ENCODE measurements around the gene MTMR6. TPM values are rescaled to one million over a fixed set of nuclear protein-coding genes. Genes with fewer than 3 reads are reported as not detected.
A peak's percentile ranks its signal among the peaks of the same experiment; 100 is the strongest.

The MTMR6 gene
- total RNA-seq, 4 donors from 2014 or later = 25.1 to 34.1 (median 28.5) TPM

DNA sequence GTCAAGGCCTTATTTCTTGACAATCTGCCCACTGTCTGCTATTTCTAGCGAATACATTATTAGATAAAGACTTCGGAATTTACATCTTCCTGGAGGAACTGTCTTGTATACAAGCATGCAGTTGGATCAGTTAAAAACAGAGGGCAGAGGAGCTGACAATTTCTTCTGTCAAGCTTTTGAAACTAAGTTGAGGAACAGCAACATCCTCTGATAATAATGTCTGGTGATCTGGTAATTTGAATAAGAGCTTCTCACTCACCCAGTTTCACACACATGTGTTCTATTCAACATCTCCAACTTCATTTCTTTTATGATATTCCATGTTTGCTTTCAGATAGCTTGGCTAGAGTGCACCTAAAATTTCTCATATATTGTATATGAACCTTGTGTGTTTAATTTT lies 50.2 kb downstream of the MTMR6 start:
- TF ChIP-seq, protein P1, sequence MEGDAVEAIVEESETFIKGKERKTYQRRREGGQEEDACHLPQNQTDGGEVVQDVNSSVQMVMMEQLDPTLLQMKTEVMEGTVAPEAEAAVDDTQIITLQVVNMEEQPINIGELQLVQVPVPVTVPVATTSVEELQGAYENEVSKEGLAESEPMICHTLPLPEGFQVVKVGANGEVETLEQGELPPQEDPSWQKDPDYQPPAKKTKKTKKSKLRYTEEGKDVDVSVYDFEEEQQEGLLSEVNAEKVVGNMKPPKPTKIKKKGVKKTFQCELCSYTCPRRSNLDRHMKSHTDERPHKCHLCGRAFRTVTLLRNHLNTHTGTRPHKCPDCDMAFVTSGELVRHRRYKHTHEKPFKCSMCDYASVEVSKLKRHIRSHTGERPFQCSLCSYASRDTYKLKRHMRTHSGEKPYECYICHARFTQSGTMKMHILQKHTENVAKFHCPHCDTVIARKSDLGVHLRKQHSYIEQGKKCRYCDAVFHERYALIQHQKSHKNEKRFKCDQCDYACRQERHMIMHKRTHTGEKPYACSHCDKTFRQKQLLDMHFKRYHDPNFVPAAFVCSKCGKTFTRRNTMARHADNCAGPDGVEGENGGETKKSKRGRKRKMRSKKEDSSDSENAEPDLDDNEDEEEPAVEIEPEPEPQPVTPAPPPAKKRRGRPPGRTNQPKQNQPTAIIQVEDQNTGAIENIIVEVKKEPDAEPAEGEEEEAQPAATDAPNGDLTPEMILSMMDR (IDR thresholded peaks at IDR 0.05) = no peak
- no peak for TF ChIP-seq POLR2A (IDR thresholded peaks at IDR 0.05)
- Histone ChIP-seq H3K27me3 (no peaks in the 10 kb centered on the region), H3K9me3 (no peaks in the 10 kb centered on the region), H3K36me3 (no peaks in the 10 kb centered on the region), H3K27ac (no peak overlapping the region), H3K4me3 (replicated peaks in 1 of 3) (no peak overlapping the region), H3K4me1 (no peaks in the 10 kb centered on the region)
- WGBS, 2 donors = 79 to 85% methylated on average over 2 of the region's 2 CpGs
- intact Hi-C loops (cut with DNase I) = loop anchor here (10.0 kb wide), 1 partner anchor 138 kb away; the partner anchor contains the start of gene ATP8A2
- DNase-seq = no peak

DNA sequence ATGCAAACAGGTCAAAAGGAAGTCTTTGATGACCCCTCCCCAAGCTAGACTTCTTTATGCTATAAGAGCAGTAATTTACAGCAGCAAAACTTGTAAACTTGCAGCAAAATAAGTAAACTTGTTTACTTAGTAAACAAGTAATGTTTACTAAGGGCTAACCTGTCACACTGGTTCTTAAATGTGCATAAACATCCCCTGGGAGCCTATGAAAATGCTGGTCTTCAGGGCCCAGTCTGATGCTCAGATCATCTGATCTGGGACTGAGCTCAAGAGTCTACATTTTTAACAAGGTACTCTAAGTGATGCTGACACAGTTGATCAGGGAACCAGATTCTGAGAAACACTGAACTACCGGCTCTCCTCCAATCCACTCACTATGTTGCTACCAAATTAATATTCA lies 53.4 kb downstream of the MTMR6 start:
- no peak overlapping the region for H3K27ac ChIP-seq
- H3K4me3 ChIP-seq (replicated peaks in 1 of 3) = no peak overlapping the region
- H3K36me3 ChIP-seq = no peaks in the 10 kb centered on the region
- WGBS, 2 donors = 86 to 93% methylated on average over 1 of the region's 1 CpG
- no peaks in the 10 kb centered on the region for H3K27me3 ChIP-seq
- no peak for TF ChIP-seq POLR2A (IDR thresholded peaks at IDR 0.05)
- TF ChIP-seq, protein P1 (IDR thresholded peaks at IDR 0.05) = no peak
- H3K9me3 ChIP-seq = no peaks in the 10 kb centered on the region
- DNase-seq = no peak
- intact Hi-C loops (cut with DNase I) = loop anchor here (10.0 kb wide), 1 partner anchor 141 kb away; the partner anchor contains the start of gene ATP8A2
- H3K4me1 ChIP-seq = no peaks in the 10 kb centered on the region

DNA sequence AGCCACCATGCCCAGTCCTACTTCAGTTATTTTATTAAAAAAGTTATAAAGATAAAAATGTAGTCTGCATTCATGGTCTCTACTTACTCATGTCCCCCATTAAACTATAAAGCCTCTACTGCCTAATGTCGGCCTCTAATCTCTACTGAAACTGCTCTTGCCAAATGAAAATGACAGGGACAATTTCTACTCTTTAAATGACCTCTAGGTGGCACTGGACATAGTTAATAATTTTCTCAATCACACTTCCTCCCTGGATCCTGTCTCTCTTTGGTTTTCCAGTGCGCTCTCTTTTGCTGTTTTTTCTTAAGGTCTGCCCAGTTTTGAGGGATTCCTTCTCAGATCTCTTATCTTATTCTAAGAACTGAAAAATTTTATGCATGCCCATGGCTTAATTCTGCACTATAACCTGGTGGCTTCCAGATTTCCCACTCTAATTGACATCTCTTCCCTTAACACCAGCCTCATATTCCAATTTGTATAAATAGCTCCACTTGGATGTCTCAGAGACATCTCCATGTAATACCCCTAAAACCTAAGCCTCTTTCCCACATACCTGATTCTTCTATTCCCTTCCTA lies 54.3 kb downstream of the MTMR6 start:
- H3K4me3 ChIP-seq (replicated peaks in 1 of 3) = no peak overlapping the region
- 30 to 47% methylated on average over 2 of the region's 2 CpGs for WGBS, 2 donors
- intact Hi-C loops (cut with DNase I) = loop anchor here (10.0 kb wide), 1 partner anchor 142 kb away; the partner anchor contains the start of gene ATP8A2
- no peak for DNase-seq
- no peaks in the 10 kb centered on the region for H3K27me3 ChIP-seq
- no peaks in the 10 kb centered on the region for H3K9me3 ChIP-seq
- H3K36me3 ChIP-seq = no peaks in the 10 kb centered on the region
- no peak overlapping the region for H3K27ac ChIP-seq
- TF ChIP-seq, protein P1 (IDR thresholded peaks at IDR 0.05) = peak; percentile 14 to 62 (median 49)
- TF ChIP-seq POLR2A (IDR thresholded peaks at IDR 0.05) = no peak
- H3K4me1 ChIP-seq = no peaks in the 10 kb centered on the region

DNA sequence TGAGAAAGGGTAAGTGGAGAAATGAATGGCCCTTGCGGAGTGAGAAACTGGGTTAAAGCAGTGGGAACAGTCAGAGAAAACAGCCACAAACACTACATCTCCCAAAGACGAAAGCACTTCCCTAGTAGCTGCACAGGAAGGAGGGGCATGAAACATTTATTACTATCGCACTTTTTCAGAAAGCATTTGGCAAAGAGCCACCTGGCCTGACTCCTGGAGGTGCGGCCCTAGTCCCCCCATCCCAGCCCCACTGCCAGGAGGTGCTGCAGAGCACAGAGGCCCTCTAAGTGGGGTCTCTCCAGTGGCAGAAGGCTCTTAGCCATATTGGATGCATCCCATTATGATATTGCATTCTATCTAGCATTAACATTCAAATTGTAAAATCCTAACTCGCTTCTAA lies 55.8 kb downstream of the MTMR6 start:
- H3K27me3 ChIP-seq = no peaks in the 10 kb centered on the region
- no peaks in the 10 kb centered on the region for H3K36me3 ChIP-seq
- TF ChIP-seq POLR2A (IDR thresholded peaks at IDR 0.05) = no peak
- TF ChIP-seq, protein P1 (IDR thresholded peaks at IDR 0.05) = no peak
- no peak for DNase-seq
- H3K4me1 ChIP-seq = no peaks in the 10 kb centered on the region
- 47 to 51% methylated on average over 5 of the region's 5 CpGs for WGBS, 2 donors
- no peak overlapping the region for H3K4me3 ChIP-seq (replicated peaks in 1 of 3)
- intact Hi-C loops (cut with DNase I) = loop anchor here (10.0 kb wide), 1 partner anchor 143 kb away; the partner anchor contains the start of gene ATP8A2
- H3K27ac ChIP-seq = no peak overlapping the region
- no peaks in the 10 kb centered on the region for H3K9me3 ChIP-seq

DNA sequence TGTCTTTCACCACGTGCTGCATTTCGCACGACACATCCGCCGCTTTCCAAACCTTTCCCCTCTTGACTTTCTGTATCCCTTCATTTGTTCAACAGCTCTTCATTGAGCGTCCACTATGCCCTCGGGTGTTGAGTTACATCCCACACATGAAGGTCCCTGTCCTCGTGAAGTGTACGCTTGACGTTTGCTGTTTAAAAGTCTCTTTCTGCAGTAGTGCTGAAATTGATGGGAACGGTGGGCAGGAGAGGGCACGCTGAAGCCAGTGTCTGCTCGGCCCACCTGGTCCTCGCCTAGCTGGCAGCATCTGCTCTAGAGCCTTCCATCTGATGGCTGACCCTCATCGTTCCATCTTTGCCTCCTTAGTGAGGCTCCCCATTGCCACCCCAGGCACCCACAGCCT lies 59.6 kb downstream of the MTMR6 start:
- whole genome bisulfite sequencing, 2 donors = 80 to 84% methylated on average over 15 of the region's 15 CpGs

More for the DNA sequence above, 59.6 kb downstream of the MTMR6 start:
- no peak overlapping the region for H3K27ac ChIP-seq
- H3K4me1 ChIP-seq = no peaks in the 10 kb centered on the region
- no peaks in the 10 kb centered on the region for H3K9me3 ChIP-seq
- TF ChIP-seq, protein P1 (IDR thresholded peaks at IDR 0.05) = no peak
- no peak for TF ChIP-seq POLR2A (IDR thresholded peaks at IDR 0.05)
- no peak for DNase-seq
- intact Hi-C loops (cut with DNase I) = no loop called here
- no peaks in the 10 kb centered on the region for H3K27me3 ChIP-seq
- H3K36me3 ChIP-seq = no peaks in the 10 kb centered on the region
- H3K4me3 ChIP-seq (replicated peaks in 1 of 3) = no peak overlapping the region

All from thyroid gland (tissue), 4 donors.